SIG-M5 treated with dmso at 0.1 percent for 504 hours (cell line): ENCODE results near the gene TRPC4AP.
"Not testable (repeated sequence)": the region's sequence is repeated elsewhere in the genome, so short reads cannot be mapped to it uniquely, and the experiment has no call there.

Experiments
- DNase-seq: peaks from one replicate; lab custom pipeline; 2025; ENCODE audit not compliant: unreplicated experiment; lab: John Stamatoyannopoulos, UW

The TRPC4AP gene

GRCh38 chr20:35060168-35060567 lies 32.4 kb downstream of the TRPC4AP start:
- no peak for DNase-seq

DNA sequence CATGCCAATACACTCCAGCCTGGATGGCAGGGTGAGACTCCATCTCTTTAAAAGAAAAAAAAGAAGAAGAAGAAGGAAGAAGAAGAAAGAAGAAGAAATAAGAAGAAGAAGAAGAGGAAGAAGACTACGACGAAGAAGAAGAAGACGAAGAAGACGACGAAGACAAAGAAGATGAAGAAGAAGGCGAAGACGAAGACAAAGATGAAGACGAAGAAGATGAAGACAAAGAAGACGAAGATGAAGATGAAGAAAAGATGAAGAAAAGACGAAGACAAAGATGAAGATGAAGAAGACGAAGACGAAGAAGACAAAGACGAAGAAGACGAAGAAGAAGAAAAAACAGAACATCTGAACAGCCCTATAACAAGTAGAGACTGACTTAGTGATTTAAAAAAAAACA lies 33.0 kb downstream of the TRPC4AP start:
- DNase-seq = no peak

- no peak for DNase-seq
Observed at GRCh38 chr20:35059110-35059509, 33.5 kb downstream of the TRPC4AP start.

DNA sequence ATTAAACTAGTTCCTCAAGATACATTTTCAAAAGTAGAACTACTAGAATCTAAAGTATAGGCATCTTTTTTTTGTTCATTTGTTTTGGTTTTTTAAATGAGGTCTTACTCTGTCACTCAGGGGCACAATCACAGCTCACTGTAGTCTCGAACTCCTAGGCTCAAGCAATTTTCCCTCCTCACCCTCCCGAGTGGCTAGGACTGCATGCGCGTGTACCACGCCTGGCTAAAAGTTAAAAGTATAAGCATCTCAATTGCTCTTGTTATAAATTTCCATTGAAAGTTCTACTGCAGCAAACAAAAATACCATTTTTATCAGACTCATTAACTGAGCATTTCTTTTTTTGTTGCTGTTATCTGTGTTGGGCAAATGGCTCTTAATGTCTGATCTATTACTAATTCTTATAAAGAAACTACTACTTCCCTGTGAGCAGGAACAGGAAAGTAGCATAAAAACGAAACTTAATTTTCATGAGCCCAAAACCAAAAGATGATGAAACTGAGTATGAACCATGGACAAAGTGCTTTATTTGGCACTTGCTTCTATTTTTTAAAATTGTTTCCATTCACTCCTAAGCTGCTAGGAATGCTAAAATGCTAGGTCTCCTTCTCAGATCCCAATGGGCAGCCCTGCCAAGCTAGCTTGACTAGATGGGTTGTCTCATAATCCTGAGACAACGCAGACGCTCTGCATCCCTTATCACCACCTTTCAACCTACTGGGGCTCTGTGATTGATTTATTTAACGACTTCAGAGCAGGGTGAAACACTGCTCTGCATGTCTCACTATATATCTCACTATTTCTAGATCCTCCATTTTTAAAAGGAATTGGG lies 36.9 kb downstream of the TRPC4AP start:
- DNase-seq = peak; percentile 31

GRCh38 chr20:35054814-35055213 lies 37.8 kb downstream of the TRPC4AP start:
- DNase-seq = no peak

DNA sequence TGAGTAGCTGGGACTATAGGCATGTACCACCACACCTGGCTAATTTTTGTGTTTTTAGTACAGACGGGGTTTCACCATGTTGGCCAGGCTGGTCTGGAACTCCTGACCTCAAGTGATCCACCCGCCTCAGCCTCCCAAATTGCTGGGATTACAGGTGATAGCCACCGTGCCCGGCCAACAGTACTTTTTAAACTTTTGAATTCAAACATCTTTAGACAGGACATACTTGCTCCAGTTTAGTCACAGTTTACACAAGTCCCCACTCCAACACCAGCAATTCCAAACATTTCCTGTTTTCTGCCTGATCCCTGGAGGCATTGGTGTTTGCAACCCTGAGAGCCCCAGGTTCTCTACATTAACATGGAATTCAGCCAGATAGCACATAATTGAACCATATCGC lies 40.0 kb downstream of the TRPC4AP start:
- DNase-seq = not testable (repeated sequence)

DNA sequence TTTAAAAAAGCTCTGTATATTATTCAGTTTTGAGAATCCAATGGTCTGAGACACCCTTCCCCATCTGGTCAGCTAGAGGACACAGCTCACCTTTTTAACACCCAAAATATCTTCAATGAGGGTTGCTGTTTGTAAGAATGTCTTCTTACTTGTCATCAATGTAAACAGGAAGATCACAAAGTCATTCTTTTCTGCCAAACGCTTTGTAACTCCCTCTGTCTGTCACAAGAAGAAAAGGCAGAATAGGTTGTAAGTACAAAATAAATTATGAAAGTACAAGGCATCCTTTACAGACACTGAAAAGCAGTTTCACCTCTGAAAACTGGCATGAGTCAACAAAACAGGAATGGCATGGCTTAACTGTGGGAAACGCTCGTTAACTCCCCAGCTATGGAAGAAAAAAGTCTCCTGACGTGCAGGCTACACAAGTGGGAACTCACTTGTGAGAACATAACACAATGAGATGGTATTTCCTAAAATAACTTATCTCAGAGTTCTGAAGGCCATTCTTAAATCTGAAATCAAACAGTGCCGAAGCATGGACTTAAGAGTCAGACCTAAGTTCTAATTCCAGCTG lies 42.7 kb downstream of the TRPC4AP start:
- no peak for DNase-seq

- DNase-seq = no peak
Observed at GRCh38 chr20:35048739-35049138, 43.9 kb downstream of the TRPC4AP start.

DNA sequence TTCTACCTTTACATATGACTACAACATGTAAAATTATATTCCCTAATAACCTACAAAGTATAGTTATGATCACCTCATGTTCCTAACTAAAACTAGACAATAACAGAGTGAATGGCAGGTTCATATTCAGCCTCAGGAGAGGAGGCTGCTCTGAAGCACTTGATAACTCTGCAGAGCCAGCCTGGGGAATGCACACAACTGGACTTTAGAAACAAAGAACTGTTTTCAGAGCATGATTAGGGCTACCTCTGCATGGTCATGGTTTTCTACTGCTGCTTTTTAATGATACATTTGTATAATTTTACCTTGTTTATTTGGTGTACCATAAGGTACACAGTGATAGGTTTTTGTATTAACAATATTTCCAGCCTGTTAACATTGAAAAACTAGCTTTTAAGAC lies 50.3 kb downstream of the TRPC4AP start:
- DNase-seq = no peak

- DNase-seq = no peak
Observed at GRCh38 chr20:35040646-35041045, 52.0 kb downstream of the TRPC4AP start.

- DNase-seq = no peak
Observed at GRCh38 chr20:35039846-35040489, 52.6 kb downstream of the TRPC4AP start.

- no peak for DNase-seq
Observed at GRCh38 chr20:35039146-35039545, 53.5 kb downstream of the TRPC4AP start.

- DNase-seq = no peak
Observed at GRCh38 chr20:35034145-35034544, 58.5 kb downstream of the TRPC4AP start.

DNA sequence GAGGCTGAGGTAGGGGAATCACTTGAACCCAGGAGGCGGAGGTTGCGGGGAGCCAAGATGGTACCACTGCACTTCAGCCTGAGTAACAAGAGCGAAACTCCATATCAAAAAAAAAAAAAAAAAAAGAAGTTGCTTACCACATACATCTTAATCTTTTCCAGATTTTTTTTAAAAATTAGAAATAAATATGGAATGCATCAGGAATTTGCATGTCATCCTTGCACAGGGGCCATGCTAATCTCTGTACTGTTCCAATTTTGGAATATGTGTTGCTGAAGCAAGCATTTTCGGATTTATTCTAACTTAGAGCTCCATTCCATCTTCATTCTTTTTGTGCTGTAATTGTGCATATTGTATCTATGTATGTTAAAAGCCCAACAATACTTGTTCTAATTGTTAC lies 62.5 kb downstream of the TRPC4AP start:
- DNase-seq = no peak

DNA sequence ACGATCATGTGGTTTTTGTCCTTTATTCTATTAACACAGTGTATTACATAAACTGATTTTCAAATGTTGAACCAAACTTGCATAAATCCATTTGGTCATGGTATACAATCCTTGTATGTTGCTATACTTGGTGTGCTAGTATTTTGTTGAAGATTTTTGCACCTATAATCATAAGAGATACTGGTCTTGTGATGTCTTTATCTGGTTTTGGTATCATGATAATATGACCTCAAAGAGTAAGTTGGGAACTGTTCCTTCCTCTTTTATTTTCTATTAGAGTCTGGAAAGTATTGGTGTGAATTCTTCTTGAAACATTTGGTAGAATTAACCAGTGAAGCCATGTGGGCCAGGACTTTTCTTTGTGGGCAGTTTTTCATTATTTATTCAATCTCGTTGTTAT lies 65.3 kb downstream of the TRPC4AP start:
- no peak for DNase-seq

- no peak for DNase-seq
Observed at GRCh38 chr20:35025116-35025515, 67.5 kb downstream of the TRPC4AP start.

GRCh38 chr20:35023624-35024023 lies 69.0 kb downstream of the TRPC4AP start:
- DNase-seq = no peak

GRCh38 chr20:35021831-35022230 lies 70.8 kb downstream of the TRPC4AP start:
- DNase-seq = no peak

GRCh38 chr20:35021063-35021462 lies 71.5 kb downstream of the TRPC4AP start:
- no peak for DNase-seq

GRCh38 chr20:35020108-35020928 lies 72.3 kb downstream of the TRPC4AP start:
- DNase-seq = no peak

GRCh38 chr20:35018590-35019371 lies 73.8 kb downstream of the TRPC4AP start:
- no peak for DNase-seq
